ENCODE data around the gene MOSPD3.
"Not testable (repeated sequence)": the region's sequence is repeated elsewhere in the genome, so short reads cannot be mapped to it uniquely, and the experiment has no call there.

Gene MOSPD3

GRCh38 chr7:100611983-100612729, at the start of gene MOSPD3:
Gene MOSPD3 (plus strand): TSS chr7:100612540. CDS start chr7:100612792, 252 bp downstream.
- DNase-seq (ENCODE audit: low read depth), result peak; percentile 99
- TF ChIP-seq CTCF (conservative IDR thresholded peaks at IDR 0.05; ENCODE audit: low read length), result no peak
- H3K4me3 ChIP-seq (ENCODE audit: low read length), result peak within 1 kb of the TSS; percentile 69

- DNase-seq (ENCODE audit: low read depth), result no peak
- H3K4me3 ChIP-seq (ENCODE audit: low read length), result no peak overlapping the region
- no peak for TF ChIP-seq CTCF (conservative IDR thresholded peaks at IDR 0.05; ENCODE audit: low read length)
These were observed 49.2 kb upstream of the MOSPD3 start for GRCh38 chr7:100563100-100563564.

- DNase-seq (ENCODE audit: low read depth), result peak; percentile 67
- TF ChIP-seq CTCF (conservative IDR thresholded peaks at IDR 0.05; ENCODE audit: low read length), result peak; percentile 97
- H3K4me3 ChIP-seq (ENCODE audit: low read length), result no peak overlapping the region
These were observed 48.4 kb upstream of the MOSPD3 start for GRCh38 chr7:100563809-100564400.

GRCh38 chr7:100564405-100564804, 47.9 kb upstream of the MOSPD3 start:
- H3K4me3 ChIP-seq (ENCODE audit: low read length); DNase-seq (ENCODE audit: low read depth): not testable (repeated sequence)

GRCh38 chr7:100565133-100565571, 47.2 kb upstream of the MOSPD3 start:
- TF ChIP-seq CTCF (conservative IDR thresholded peaks at IDR 0.05; ENCODE audit: low read length), result no peak
- no peak for DNase-seq (ENCODE audit: low read depth)
- H3K4me3 ChIP-seq (ENCODE audit: low read length), result no peak overlapping the region

GRCh38 chr7:100566018-100566531, 46.3 kb upstream of the MOSPD3 start:
- no peak overlapping the region for H3K4me3 ChIP-seq (ENCODE audit: low read length)
- DNase-seq (ENCODE audit: low read depth), result no peak
- TF ChIP-seq CTCF (conservative IDR thresholded peaks at IDR 0.05; ENCODE audit: low read length), result no peak

- no peak for TF ChIP-seq CTCF (conservative IDR thresholded peaks at IDR 0.05; ENCODE audit: low read length)
- H3K4me3 ChIP-seq (ENCODE audit: low read length), result no peak overlapping the region
- no peak for DNase-seq (ENCODE audit: low read depth)
These were observed 45.2 kb upstream of the MOSPD3 start for GRCh38 chr7:100567031-100567730.
